ENCODE results near the gene ITPKC. TPM values are rescaled to one million over a fixed set of nuclear protein-coding genes. Genes with fewer than 3 reads are reported as not detected.

ITPKC gene
- total RNA-seq, 2 donors from 2014 or later: 15.2 to 15.6 TPM

DNA sequence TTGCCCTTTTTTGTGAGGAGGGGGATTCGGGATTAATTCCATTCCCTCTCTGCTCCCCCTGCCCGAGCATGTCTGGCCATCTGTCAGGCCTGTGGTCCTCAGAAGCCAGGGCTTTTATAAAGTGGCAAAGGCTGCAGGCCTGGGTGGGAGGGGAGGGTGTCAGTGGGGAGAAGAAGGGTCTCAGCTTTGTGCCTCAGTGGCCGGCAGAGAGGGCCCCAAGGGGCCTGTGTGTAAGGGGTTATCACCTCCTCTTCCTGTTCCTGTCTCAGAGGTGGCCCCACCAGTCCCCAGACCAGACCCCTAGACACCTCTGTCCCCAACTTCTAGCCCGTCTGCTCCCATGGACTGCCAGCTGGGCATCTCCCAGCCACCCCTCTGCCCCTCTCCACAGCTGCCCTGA is 23.0 kb upstream of the ITPKC start:
- TF ChIP-seq, protein P1, sequence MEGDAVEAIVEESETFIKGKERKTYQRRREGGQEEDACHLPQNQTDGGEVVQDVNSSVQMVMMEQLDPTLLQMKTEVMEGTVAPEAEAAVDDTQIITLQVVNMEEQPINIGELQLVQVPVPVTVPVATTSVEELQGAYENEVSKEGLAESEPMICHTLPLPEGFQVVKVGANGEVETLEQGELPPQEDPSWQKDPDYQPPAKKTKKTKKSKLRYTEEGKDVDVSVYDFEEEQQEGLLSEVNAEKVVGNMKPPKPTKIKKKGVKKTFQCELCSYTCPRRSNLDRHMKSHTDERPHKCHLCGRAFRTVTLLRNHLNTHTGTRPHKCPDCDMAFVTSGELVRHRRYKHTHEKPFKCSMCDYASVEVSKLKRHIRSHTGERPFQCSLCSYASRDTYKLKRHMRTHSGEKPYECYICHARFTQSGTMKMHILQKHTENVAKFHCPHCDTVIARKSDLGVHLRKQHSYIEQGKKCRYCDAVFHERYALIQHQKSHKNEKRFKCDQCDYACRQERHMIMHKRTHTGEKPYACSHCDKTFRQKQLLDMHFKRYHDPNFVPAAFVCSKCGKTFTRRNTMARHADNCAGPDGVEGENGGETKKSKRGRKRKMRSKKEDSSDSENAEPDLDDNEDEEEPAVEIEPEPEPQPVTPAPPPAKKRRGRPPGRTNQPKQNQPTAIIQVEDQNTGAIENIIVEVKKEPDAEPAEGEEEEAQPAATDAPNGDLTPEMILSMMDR (IDR thresholded peaks at IDR 0.05): no peak
- Histone ChIP-seq H3K27ac (no peak overlapping the region), H3K36me3 (peaks cover 8% of the 10 kb centered on the region), H3K27me3 (no peaks in the 10 kb centered on the region), H3K9me3 (no peaks in the 10 kb centered on the region), H3K4me1 (peaks cover 0 to 27% of the 10 kb centered on the region in 2 donors), H3K4me3 (no peak overlapping the region)
- DNase-seq (ENCODE audit: low spot score): no peak

DNA sequence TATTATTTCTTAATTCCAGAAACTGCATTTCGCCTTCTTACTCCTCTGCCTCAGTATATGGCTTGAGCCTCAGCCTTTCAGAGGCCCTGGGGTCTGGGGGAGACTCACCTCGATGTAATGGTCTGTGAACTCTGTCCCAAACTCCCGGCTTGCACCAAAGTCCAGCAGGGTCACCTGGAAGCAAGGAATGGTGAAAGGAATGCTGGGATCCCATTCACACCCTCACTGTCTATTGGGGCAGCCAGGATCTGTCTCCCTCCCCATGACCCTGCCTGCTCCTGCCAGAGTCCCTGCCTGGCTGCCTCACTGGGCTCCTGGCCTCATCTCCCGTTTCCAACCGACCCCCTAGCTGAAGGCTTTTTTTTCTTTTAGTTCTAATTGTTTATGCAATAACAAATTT is 21.0 kb upstream of the ITPKC start:
- Histone ChIP-seq H3K36me3 (peaks cover 16% of the 10 kb centered on the region), H3K4me3 (no peak overlapping the region), H3K4me1 (peaks cover 0 to 11% of the 10 kb centered on the region in 2 donors), H3K9me3 (no peaks in the 10 kb centered on the region), H3K27me3 (no peaks in the 10 kb centered on the region), H3K27ac (no peak overlapping the region)
- TF ChIP-seq, protein P1 (IDR thresholded peaks at IDR 0.05): no peak
- DNase-seq (ENCODE audit: low spot score): no peak

DNA sequence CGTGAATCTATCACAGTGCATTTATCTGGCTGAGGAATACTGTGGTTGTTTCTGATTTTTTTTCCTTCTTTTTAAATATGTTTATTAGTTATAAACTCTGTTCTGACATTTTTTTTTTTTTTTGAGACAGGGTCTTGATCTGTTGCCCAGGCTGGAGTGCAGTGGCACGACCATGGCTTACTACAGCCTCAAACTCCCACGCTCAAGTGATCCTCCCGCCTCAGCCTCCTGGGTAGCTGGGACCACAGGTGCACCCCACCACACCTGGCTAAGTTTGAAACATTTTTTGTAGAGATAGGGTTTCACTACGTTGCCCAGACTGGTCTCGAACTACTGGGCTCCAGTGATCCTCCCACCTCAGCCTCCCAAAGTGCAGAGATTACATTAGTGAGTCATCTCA is 19.9 kb upstream of the ITPKC start:
- TF ChIP-seq, protein P1 (IDR thresholded peaks at IDR 0.05): no peak
- peaks cover 24% of the 10 kb centered on the region for H3K36me3 ChIP-seq

DNA sequence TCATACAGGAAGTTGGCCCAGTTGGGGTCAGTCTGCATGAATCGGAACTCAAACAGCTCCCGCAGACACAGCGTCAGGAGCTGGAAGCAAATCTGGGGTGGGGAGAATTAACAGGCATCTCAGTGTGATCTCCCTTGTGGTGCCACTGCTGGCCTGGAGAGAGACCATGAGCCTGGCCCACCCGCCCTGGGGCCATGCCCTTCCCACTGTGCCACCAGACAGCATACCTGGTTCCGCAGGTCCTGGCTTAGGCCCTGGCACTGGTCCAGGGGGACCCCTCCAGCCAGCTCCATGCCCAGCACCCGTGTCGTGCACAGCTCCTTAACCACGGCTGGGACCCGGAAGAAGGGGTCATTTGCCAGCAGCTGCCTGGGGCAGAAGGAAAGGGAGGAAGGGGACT is 16.8 kb upstream of the ITPKC start:
- Histone ChIP-seq H3K4me1 (peaks cover 0 to 4% of the 10 kb centered on the region in 2 donors), H3K9me3 (no peaks in the 10 kb centered on the region), H3K27me3 (no peaks in the 10 kb centered on the region), H3K27ac (no peak overlapping the region), H3K4me3 (no peak overlapping the region), H3K36me3 (peaks cover 45% of the 10 kb centered on the region)
- TF ChIP-seq, protein P1 (IDR thresholded peaks at IDR 0.05): no peak
- no peak for DNase-seq (ENCODE audit: low spot score)

More for the DNA sequence above, 19.9 kb upstream of the ITPKC start:
- Histone ChIP-seq H3K27me3 (no peaks in the 10 kb centered on the region), H3K27ac (no peak overlapping the region), H3K9me3 (no peaks in the 10 kb centered on the region), H3K4me3 (no peak overlapping the region), H3K4me1 (peaks cover 0 to under 1% of the 10 kb centered on the region in 2 donors)
- DNase-seq (ENCODE audit: low spot score): no peak

DNA sequence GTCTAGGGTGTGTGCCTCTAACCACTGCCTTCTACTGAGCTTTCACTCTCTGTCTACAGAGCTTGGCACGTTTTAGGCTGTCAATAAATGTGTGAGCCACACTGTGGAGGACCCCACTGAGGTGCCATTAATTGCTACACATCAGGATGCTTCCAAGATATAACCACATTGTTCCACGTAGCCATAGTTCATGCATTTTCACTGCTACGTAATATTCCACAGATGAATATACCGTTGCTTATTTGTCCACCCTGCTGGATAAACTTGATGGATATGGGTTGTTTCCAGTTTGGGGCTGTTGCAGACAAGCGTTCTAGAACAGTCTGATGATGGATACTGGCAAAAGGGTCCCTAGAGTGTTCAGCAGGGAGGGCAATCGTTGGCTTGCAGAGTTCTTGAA is 15.2 kb upstream of the ITPKC start:
- Histone ChIP-seq H3K4me3 (no peak overlapping the region), H3K4me1 (peaks cover 0 to 20% of the 10 kb centered on the region in 2 donors), H3K27ac (no peak overlapping the region), H3K27me3 (no peaks in the 10 kb centered on the region), H3K36me3 (peaks cover 42% of the 10 kb centered on the region), H3K9me3 (no peaks in the 10 kb centered on the region)
- TF ChIP-seq, protein P1 (IDR thresholded peaks at IDR 0.05): no peak
- no peak for DNase-seq (ENCODE audit: low spot score)

DNA sequence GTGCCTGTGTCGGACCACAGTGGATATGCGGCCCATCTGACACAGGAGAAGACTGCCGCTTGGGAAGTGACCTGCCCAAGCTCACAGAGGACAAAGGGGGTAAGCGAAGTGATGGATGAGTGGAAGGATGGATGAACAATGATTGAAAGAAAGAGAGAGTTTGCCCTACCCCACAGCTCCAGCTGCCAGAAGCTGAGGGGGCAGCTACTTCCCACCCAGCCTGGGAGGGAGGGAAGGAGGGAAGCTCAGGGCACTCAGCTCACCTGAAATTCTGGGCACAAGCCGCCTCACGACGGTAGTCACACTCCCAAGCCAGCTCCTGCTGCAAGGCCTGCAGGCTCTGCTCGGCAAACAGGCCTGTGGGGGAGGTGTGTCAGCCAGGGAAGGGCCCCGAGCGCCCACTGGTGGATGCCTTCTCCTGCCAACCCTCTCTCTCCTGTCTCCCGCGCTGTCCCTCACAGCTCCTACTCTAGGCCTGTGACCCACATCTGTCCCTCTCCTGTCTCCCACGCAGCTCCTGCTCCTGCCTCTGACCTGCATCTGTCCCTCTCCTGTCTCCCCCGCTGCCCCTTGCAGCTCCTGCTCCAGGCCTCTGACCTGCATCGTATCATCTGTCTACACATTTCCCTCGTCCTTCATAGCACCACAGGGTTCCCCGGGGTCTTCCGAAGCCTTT is 14.4 kb upstream of the ITPKC start:
- DNase-seq (ENCODE audit: low spot score): no peak
- Histone ChIP-seq H3K27me3 (no peaks in the 10 kb centered on the region), H3K4me1 (peaks cover 0 to 20% of the 10 kb centered on the region in 2 donors), H3K36me3 (peaks cover 42% of the 10 kb centered on the region), H3K9me3 (no peaks in the 10 kb centered on the region), H3K4me3 (no peak overlapping the region), H3K27ac (peak overlapping the region; percentile 40 to 51)
- TF ChIP-seq, protein P1 (IDR thresholded peaks at IDR 0.05): peak; percentile 11 to 57

Measured in right atrium auricular region (tissue), 2 donors.